Vagina (tissue), 2 donors: ENCODE results near the gene SEMA3B.

Experiments
- POLR2A ChIP-seq, 2 donors: fragments of 450-650 bp; IDR thresholded peaks; one replicate each; pipeline ENCODE4 v1.6.1; 2017; ENCODE audit warnings: antibody characterized with exemption in 2 of 2, mild to moderate bottlenecking in 2 of 2, moderate library complexity in 2 of 2
- POLR2AphosphoS5 ChIP-seq, 2 donors: sonication (generic); formaldehyde crosslinking; IDR thresholded peaks; one replicate each; pipeline ENCODE4 v1.9.0; 2017; ENCODE audit warnings: antibody characterized with exemption in 2 of 2, mild to moderate bottlenecking in 2 of 2, low read depth in 1 of 2; ENCODE audit not compliant: insufficient read depth in 1 of 2
- TF ChIP-seq, protein P1 (sequence below), 3 experiments: fragments of 450-650 bp in 2 of 3; fragments of 200-600 bp in 1 of 3; sonication (generic) in 1 of 3; IDR thresholded peaks; one replicate each; pipeline ENCODE4 v1.5.1; 2017 to 2019; ENCODE audit warnings: antibody characterized with exemption in 3 of 3, mild to moderate bottlenecking in 2 of 3, moderate library complexity in 2 of 3

DNA sequence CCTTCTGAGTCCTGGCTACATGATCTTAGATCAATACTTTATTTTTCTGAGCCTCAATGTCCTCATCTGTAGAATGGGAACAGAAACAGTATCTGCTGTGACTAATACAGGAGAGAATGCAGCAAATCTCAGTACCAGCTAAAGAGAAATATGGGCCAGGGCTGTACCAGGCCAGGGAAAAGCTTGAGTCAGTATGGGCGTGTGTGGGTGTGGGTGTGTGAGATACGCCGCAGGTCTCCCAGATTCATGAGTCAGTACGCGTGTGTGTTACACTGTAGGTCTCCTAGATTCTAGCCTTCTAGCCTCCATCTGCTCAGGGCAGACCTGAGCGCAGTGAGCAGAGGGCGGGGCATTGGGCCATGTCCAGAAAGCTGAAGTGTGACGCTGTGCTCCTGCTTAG is 17.7 kb upstream of the SEMA3B start:
- TF ChIP-seq POLR2A (IDR thresholded peaks at IDR 0.05) = no peak
- TF ChIP-seq, protein P1, sequence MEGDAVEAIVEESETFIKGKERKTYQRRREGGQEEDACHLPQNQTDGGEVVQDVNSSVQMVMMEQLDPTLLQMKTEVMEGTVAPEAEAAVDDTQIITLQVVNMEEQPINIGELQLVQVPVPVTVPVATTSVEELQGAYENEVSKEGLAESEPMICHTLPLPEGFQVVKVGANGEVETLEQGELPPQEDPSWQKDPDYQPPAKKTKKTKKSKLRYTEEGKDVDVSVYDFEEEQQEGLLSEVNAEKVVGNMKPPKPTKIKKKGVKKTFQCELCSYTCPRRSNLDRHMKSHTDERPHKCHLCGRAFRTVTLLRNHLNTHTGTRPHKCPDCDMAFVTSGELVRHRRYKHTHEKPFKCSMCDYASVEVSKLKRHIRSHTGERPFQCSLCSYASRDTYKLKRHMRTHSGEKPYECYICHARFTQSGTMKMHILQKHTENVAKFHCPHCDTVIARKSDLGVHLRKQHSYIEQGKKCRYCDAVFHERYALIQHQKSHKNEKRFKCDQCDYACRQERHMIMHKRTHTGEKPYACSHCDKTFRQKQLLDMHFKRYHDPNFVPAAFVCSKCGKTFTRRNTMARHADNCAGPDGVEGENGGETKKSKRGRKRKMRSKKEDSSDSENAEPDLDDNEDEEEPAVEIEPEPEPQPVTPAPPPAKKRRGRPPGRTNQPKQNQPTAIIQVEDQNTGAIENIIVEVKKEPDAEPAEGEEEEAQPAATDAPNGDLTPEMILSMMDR (IDR thresholded peaks at IDR 0.05) = no peak
- peak in 1 of 2 donors; percentile 65 for TF ChIP-seq POLR2AphosphoS5 (IDR thresholded peaks at IDR 0.05; ENCODE audit: insufficient read depth in 1 of 2, low read depth in 1 of 2)
